Stimulated activated naive CD8-positive, alpha-beta T cell treated with anti-CD3 and anti-CD28 coated beads, Interleukin-15, Interleukin-2, amounts not matched to agents 100 ng/mL and 50 ng/mL, for 24 hours (primary cell): ENCODE data around the gene ABLIM2.
A peak's percentile ranks its signal among the peaks of the same experiment; 100 is the strongest.

ENCODE experiments used
- H3K27ac Mint-ChIP-seq: one replicate; pipeline ENCODE4 v1.8.0; 2021; ENCODE audit warnings: mild to moderate bottlenecking, mixed read lengths
- H3K27me3 Mint-ChIP-seq: one replicate; pipeline ENCODE4 v1.8.0; 2021; ENCODE audit warnings: mixed read lengths
- H3K36me3 Mint-ChIP-seq: one replicate; pipeline ENCODE4 v1.8.0; 2021; ENCODE audit warnings: low read depth, mixed read lengths
- H3K4me1 Mint-ChIP-seq: one replicate; pipeline ENCODE4 v1.8.0; 2021; ENCODE audit warnings: low read depth, mixed read lengths
- H3K4me3 Mint-ChIP-seq: one replicate; pipeline ENCODE4 v1.8.0; 2021; ENCODE audit warnings: mild to moderate bottlenecking, mixed read lengths
- H3K9me3 Mint-ChIP-seq: one replicate; pipeline ENCODE4 v1.8.0; 2021; ENCODE audit warnings: mixed read lengths

ABLIM2 gene

DNA sequence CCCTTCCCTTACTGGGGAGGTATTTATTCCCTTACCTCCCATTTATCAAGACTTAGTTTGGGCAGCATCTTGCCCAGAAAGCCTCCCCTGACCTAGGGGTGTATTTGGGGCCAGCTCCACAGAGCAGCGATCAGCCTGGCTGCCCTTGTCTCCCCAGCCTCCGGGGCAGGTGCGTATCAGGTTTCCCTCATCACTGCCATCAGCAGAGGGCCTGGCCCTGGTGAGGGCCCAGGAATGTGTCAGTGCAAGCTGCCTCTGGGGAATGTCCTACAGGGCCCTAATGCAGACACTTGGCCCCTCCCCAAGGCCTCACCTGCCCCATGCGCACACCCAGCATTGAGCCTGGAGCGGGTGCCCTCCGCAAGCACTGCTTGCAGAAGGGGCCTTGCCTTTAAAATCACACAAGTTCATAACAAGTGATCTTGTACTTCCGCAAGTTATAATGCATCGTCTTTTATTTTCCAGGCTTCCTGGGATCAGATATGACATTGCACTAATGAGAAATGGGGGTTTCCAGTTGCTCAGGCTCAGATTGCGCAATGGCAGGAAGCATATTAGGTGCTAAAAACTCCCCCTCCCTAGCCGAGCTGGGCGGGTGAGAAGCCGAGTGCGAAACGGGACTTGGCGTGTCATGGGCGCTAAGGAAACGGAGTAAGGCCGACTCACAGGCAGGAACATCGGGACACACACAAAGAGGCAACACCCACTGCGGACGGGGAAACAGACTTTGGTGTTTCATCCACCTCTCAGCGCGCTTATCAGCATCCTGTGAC, 193.5 kb downstream of the ABLIM2 start:
- H3K27me3 Mint-ChIP-seq = peaks cover 9% of the 10 kb centered on the region
- no peak overlapping the region for H3K4me3 Mint-ChIP-seq
- peaks cover 4% of the 10 kb centered on the region for H3K36me3 Mint-ChIP-seq
- H3K9me3 Mint-ChIP-seq = no peaks in the 10 kb centered on the region
- peak overlapping the region; percentile 52 for H3K27ac Mint-ChIP-seq
- peaks cover 74% of the 10 kb centered on the region for H3K4me1 Mint-ChIP-seq

- Mint-ChIP-seq H3K4me3 (no peak overlapping the region), H3K27ac (peak overlapping the region; percentile 52)
Observed at GRCh38 chr4:7964459-7964858, 194.2 kb downstream of the ABLIM2 start.

DNA sequence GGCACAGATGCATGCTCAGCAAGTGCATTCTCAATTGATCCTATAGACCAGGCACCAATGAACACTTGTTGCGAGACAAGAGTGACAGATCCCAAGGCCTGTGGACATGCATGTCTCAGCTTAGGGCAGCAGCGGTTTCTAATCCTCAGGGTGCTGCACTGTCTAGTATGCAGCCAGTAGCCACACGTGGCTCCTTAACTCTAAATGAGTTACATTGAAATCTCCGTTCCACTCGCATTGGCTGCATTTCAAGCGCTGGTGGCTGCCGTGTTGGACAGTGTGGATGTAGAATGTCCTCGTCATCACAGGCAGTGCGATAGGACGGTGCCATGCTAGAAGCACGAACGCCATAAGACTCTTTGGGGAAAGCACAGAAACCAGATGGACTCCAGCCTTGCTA, 194.9 kb downstream of the ABLIM2 start:
- Mint-ChIP-seq H3K27me3 (peaks cover 9% of the 10 kb centered on the region), H3K27ac (no peak overlapping the region), H3K4me3 (no peak overlapping the region), H3K4me1 (peaks cover 75% of the 10 kb centered on the region), H3K9me3 (no peaks in the 10 kb centered on the region), H3K36me3 (peaks cover 4% of the 10 kb centered on the region)

More at GRCh38 chr4:7964459-7964858, 194.2 kb downstream of the ABLIM2 start:
- H3K4me1 Mint-ChIP-seq = peaks cover 73% of the 10 kb centered on the region
- peaks cover 4% of the 10 kb centered on the region for H3K36me3 Mint-ChIP-seq
- H3K9me3 Mint-ChIP-seq = no peaks in the 10 kb centered on the region
- H3K27me3 Mint-ChIP-seq = peaks cover 9% of the 10 kb centered on the region

DNA sequence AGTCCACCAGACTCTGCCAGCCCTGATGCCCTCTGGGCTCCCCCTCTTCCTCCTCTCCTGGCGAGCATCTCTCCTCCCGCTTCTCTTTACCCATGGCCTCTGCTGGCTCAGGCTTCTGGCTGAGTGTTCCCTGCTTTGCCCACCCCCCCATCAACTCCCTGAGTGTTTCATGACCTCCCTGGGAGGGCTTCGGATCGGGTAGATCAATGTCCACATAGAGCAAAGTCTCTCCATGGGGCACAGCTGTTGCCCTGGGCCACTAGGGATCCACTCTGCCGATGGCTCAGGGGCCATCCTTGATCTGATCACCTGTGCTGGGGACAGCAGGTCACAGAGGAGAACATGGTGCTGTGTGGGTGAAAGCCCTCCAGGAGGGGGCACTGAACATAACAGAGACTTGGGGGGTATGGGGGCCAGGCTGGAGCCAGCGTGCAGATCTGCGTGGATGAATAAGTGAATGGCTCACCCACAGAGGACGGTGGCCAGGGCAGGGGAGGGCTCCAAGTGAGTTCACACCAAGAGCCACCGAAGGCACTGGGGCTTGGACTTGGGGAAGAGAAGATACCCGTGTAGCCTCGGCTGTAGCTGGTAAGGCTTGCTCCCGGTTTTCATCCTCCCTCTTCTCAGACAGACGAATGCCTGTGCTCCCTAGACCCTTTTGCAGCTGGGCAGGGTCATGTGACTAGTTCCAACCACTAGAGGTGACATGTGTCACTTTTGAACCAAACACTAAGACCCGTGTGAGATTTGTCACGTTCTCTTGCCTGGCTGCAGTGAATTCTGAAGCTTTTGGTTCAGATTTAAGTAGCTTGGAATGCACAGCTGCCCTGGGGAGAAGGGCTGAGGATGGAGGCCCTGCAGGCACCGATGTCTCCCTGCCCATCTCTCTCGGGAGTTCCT, 195.8 kb downstream of the ABLIM2 start:
- H3K36me3 Mint-ChIP-seq = peaks cover 4% of the 10 kb centered on the region
- peaks cover 14% of the 10 kb centered on the region for H3K27me3 Mint-ChIP-seq
- no peak overlapping the region for H3K4me3 Mint-ChIP-seq
- no peaks in the 10 kb centered on the region for H3K9me3 Mint-ChIP-seq
- H3K27ac Mint-ChIP-seq = peak overlapping the region; percentile 80
- peaks cover 72% of the 10 kb centered on the region for H3K4me1 Mint-ChIP-seq

- H3K27ac Mint-ChIP-seq = peak overlapping the region; percentile 95
- peaks cover 63% of the 10 kb centered on the region for H3K4me1 Mint-ChIP-seq
- no peaks in the 10 kb centered on the region for H3K9me3 Mint-ChIP-seq
- H3K36me3 Mint-ChIP-seq = peaks cover 4% of the 10 kb centered on the region
- H3K4me3 Mint-ChIP-seq = peak overlapping the region; percentile 77
- H3K27me3 Mint-ChIP-seq = peaks cover 23% of the 10 kb centered on the region
Observed at GRCh38 chr4:7960790-7961655, 197.6 kb downstream of the ABLIM2 start.

DNA sequence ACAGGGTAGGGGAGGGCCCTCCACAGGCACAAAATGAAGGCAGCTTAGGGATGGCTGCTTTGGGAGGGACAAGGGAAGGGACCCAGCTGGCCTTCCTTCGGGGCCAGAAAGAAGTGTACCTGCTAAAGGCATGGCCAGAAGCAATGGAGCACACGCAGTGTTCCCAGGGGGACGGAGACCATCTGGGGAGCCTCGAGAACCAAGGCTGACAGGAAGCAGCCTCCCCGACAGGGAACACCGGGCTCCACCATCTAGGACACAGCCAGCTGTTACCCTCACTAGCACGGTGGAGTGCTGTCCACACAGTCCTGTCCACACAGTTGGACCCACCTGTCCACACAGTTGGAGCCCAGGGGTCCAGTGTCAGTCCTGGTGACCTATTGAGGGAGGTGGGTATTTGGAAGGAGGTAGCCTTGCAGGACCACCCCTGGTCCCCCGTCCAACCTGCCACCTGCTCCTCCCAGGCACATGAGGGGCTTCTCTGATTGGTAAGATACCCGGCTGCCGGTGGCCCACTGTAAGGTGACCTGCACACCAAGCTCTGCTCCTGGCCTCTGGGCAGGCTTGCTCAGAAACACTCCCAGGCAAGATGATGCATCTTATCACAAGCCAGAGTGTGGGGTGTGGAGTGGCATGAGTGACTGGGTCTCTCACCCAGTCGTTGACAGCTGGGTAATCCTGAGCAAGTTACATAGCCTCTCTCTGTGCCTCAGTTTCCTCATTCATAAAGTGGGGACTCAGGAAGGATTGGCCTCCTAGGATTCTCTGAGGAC, 198.4 kb downstream of the ABLIM2 start:
- H3K4me3 Mint-ChIP-seq = peak overlapping the region; percentile 77
- no peaks in the 10 kb centered on the region for H3K9me3 Mint-ChIP-seq
- peaks cover 23% of the 10 kb centered on the region for H3K27me3 Mint-ChIP-seq
- peaks cover 62% of the 10 kb centered on the region for H3K4me1 Mint-ChIP-seq
- H3K27ac Mint-ChIP-seq = peak overlapping the region; percentile 95
- H3K36me3 Mint-ChIP-seq = peaks cover 4% of the 10 kb centered on the region

DNA sequence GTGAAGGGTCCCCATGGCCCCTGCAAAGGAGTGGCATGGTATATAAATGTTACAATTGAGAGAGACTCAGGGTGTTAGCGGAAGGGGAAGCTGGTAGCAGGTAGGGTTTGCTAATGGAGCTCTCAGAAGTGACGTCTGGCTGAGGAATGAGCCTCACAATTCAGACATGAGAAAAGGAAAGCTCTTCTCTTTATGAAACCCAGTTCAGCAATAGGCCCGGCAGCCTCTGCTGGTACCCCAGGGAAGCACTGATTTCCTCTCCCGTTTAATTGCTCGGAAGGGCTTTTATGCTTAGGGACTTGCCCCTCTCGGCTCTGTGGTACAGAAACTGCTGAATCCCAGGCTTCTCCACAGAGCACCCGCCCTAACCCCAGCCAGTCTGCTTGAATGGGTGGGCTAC, 199.5 kb downstream of the ABLIM2 start:
- Mint-ChIP-seq H3K4me3 (no peak overlapping the region), H3K36me3 (peaks cover 4% of the 10 kb centered on the region), H3K27me3 (peaks cover 23% of the 10 kb centered on the region), H3K9me3 (no peaks in the 10 kb centered on the region), H3K4me1 (peaks cover 51% of the 10 kb centered on the region), H3K27ac (peak overlapping the region; percentile 95)

- Mint-ChIP-seq H3K4me1 (peaks cover 36% of the 10 kb centered on the region), H3K9me3 (peaks cover 7% of the 10 kb centered on the region), H3K27ac (no peak overlapping the region), H3K36me3 (peaks cover 4% of the 10 kb centered on the region), H3K4me3 (no peak overlapping the region), H3K27me3 (peaks cover 17% of the 10 kb centered on the region)
Observed at GRCh38 chr4:7956934-7957656, 201.5 kb downstream of the ABLIM2 start.

DNA sequence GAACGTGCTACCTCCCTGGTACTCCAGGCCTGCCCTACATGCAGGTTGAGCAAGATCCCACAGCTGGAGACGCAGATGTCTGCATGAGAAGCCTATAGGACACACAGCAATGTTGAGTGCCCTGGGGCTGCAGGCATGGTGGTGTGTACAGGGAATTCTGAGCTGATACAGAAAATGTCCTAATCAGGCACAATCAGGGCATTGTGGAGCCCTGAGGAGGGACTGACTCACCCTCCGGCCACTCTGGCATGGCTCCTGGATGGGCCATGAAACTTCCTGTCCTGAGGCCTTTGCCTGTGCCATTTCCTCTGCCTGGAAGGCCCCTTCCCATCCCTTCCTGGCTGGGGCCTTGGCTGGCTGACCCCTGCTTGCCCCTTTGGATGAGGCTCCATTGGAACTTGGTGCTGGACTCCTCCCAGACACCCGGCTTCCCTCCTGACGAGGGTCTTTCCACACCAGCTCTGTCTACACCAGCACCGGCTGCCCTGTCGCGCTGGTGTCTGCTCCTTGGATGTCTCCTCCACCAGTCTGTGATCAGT, 202.3 kb downstream of the ABLIM2 start:
- Mint-ChIP-seq H3K27me3 (peaks cover 17% of the 10 kb centered on the region), H3K4me3 (no peak overlapping the region), H3K4me1 (peaks cover 30% of the 10 kb centered on the region), H3K9me3 (peaks cover 11% of the 10 kb centered on the region), H3K27ac (no peak overlapping the region), H3K36me3 (peaks cover 7% of the 10 kb centered on the region)

DNA sequence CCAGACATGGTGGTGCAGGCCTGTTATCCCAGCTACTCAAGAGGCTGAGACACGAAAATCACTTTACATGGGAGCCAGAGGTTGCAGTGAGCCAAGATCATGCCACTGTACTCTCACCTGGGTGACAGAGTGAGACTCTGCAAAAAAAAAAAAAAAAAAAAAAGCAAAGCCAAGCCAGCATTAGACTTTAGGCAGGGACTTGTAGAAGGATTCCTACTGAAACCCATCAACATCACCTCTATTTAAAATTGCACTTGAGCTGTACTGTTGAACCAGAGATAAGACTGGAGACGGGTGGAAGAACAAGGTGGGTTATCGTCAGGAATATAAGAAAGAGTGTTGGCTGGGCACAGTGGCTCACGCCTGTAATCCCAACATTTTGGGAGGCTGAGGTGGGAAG, 203.2 kb downstream of the ABLIM2 start:
- H3K4me3 Mint-ChIP-seq = no peak overlapping the region
- H3K36me3 Mint-ChIP-seq = peaks cover 3% of the 10 kb centered on the region
- H3K27ac Mint-ChIP-seq = no peak overlapping the region
- peaks cover 21% of the 10 kb centered on the region for H3K4me1 Mint-ChIP-seq
- peaks cover 16% of the 10 kb centered on the region for H3K9me3 Mint-ChIP-seq
- H3K27me3 Mint-ChIP-seq = peaks cover 14% of the 10 kb centered on the region

- peaks cover 16% of the 10 kb centered on the region for H3K9me3 Mint-ChIP-seq
- peaks cover 3% of the 10 kb centered on the region for H3K36me3 Mint-ChIP-seq
- peaks cover 13% of the 10 kb centered on the region for H3K27me3 Mint-ChIP-seq
- no peak overlapping the region for H3K27ac Mint-ChIP-seq
- H3K4me3 Mint-ChIP-seq = no peak overlapping the region
- H3K4me1 Mint-ChIP-seq = peaks cover 18% of the 10 kb centered on the region
Observed at GRCh38 chr4:7952615-7953014, 206.0 kb downstream of the ABLIM2 start.

GRCh38 chr4:7950301-7951092, 208.1 kb downstream of the ABLIM2 start:
- Mint-ChIP-seq H3K4me3 (no peak overlapping the region), H3K4me1 (peaks cover 18% of the 10 kb centered on the region), H3K27ac (no peak overlapping the region), H3K9me3 (peaks cover 16% of the 10 kb centered on the region), H3K36me3 (peaks cover 3% of the 10 kb centered on the region), H3K27me3 (peaks cover 14% of the 10 kb centered on the region)

- Mint-ChIP-seq H3K27ac (no peak overlapping the region), H3K4me3 (no peak overlapping the region), H3K36me3 (peaks cover 3% of the 10 kb centered on the region), H3K27me3 (peaks cover 15% of the 10 kb centered on the region), H3K4me1 (peaks cover 18% of the 10 kb centered on the region), H3K9me3 (peaks cover 16% of the 10 kb centered on the region)
Observed at GRCh38 chr4:7949759-7950158, 208.9 kb downstream of the ABLIM2 start.
